HEK293T (cell line): Measurements from ENCODE around the gene DCX.

Experiments
- BHLHE40 ChIP-seq: fragments of 450-650 bp; IDR thresholded peaks from 2 replicates; pipeline ENCODE4 v1.6.1; 2016; ENCODE audit warnings: mild to moderate bottlenecking, moderate library complexity, borderline replicate concordance
- LEF1 ChIP-seq: fragments of 450-650 bp; IDR thresholded peaks from 2 replicates; pipeline ENCODE4 v1.6.1; 2017; ENCODE audit warnings: mild to moderate bottlenecking, borderline replicate concordance
- TARDBP ChIP-seq: fragments of 450-650 bp; IDR thresholded peaks from 2 replicates; pipeline ENCODE4 v1.6.1; 2016

- no peak for TF ChIP-seq TARDBP
- no peak for TF ChIP-seq BHLHE40
- TF ChIP-seq LEF1 = no peak
Observed at GRCh38 chrX:111407948-111408347, 4.0 kb downstream of the DCX start.
